Choroid plexus epithelial cell (primary cell): Measurements from ENCODE around the gene CDH4.

Source experiments
- DNase-seq: peaks from one replicate; pipeline ENCODE4 v3.0.0-alpha.2; 2010; ENCODE audit warnings: low read depth
- H3K4me3 ChIP-seq: 2 replicates; pipeline ENCODE4 v1.5.1; 2011; ENCODE audit warnings: low read depth, mild to moderate bottlenecking, control low read depth, low read length, moderate library complexity
- CTCF ChIP-seq: conservative IDR thresholded peaks from 2 replicates; pipeline ENCODE4 v1.5.1; 2011; ENCODE audit warnings: low read depth, mild to moderate bottlenecking, control low read depth, inconsistent platforms, low read length, moderate library complexity

Gene CDH4

GRCh38 chr20:61875221-61875885 is 623.3 kb downstream of the CDH4 start:
- peak; percentile 15 for TF ChIP-seq CTCF
- no peak overlapping the region for H3K4me3 ChIP-seq
- DNase-seq, result no peak

- DNase-seq, result no peak
- TF ChIP-seq CTCF, result no peak
- no peak overlapping the region for H3K4me3 ChIP-seq
Observed at GRCh38 chr20:61875996-61876395, 623.9 kb downstream of the CDH4 start.

- TF ChIP-seq CTCF, result no peak
- DNase-seq, result no peak
- no peak overlapping the region for H3K4me3 ChIP-seq
Observed at GRCh38 chr20:61876952-61877728, 625.1 kb downstream of the CDH4 start.

GRCh38 chr20:61877776-61878477 is 625.9 kb downstream of the CDH4 start:
- no peak overlapping the region for H3K4me3 ChIP-seq
- no peak for DNase-seq
- TF ChIP-seq CTCF, result no peak

GRCh38 chr20:61878478-61879302 is 626.6 kb downstream of the CDH4 start:
- no peak for DNase-seq
- no peak for TF ChIP-seq CTCF
- no peak overlapping the region for H3K4me3 ChIP-seq

GRCh38 chr20:61879303-61879620 is 627.2 kb downstream of the CDH4 start:
- no peak overlapping the region for H3K4me3 ChIP-seq
- no peak for TF ChIP-seq CTCF
- no peak for DNase-seq
